Measurements from ENCODE around the gene TPRX2. TPM values are rescaled to one million over a fixed set of nuclear protein-coding genes. Genes with fewer than 3 reads are reported as not detected.

TPRX2 gene
- total and polyA plus RNA-seq, 2 of the 13 experiments (the other 11 are each of a cell fraction or from before 2014, with no cell fraction given) = not detected

- peak; percentile 81; the same call in 1 of the 2 replicates for TF ChIP-seq MIER3 (CRISPR knock-in tag; IDR thresholded peaks at IDR 0.05; ENCODE audit: borderline replicate concordance)
- no peak for TF ChIP-seq RNF219 (CRISPR knock-in tag; IDR thresholded peaks at IDR 0.05)
- TF ChIP-seq ZNF616 (CRISPR knock-in tag; IDR thresholded peaks at IDR 0.05; ENCODE audit: low read depth) = no peak
- TF ChIP-seq MAX (IDR thresholded peaks at IDR 0.05) = peak; percentile 47
- no peak for TF ChIP-seq ZNF484 (CRISPR knock-in tag; IDR thresholded peaks at IDR 0.05; ENCODE audit: borderline replicate concordance, low read depth)
- TF ChIP-seq GTF2F1 (IDR thresholded peaks at IDR 0.05; ENCODE audit: low read length) = peak; percentile 37; the same call in 1 of the 2 replicates
- TF ChIP-seq ZNF784 (CRISPR knock-in tag; IDR thresholded peaks at IDR 0.05; ENCODE audit: borderline replicate concordance) = no peak
- TF ChIP-seq CBX2 (IDR thresholded peaks at IDR 0.05; ENCODE audit: low read depth, low read length) = no peak
- no peak for TF ChIP-seq CBX2 (CRISPR knock-in tag; IDR thresholded peaks at IDR 0.05; ENCODE audit: low read depth)
- no peak for TF ChIP-seq AHR (CRISPR knock-in tag; IDR thresholded peaks at IDR 0.05)
- TF ChIP-seq MLLT10 (CRISPR knock-in tag; IDR thresholded peaks at IDR 0.05) = no peak
- no peak for TF ChIP-seq HCFC1 (IDR thresholded peaks at IDR 0.05; ENCODE audit: low read depth, low read length)
- peak; percentile 68 for TF ChIP-seq TCF7 (IDR thresholded peaks at IDR 0.05; ENCODE audit: low read depth)
- no peak for TF ChIP-seq GLI4 (CRISPR knock-in tag; IDR thresholded peaks at IDR 0.05; ENCODE audit: borderline replicate concordance)
- TF ChIP-seq NFATC3 (CRISPR knock-in tag; IDR thresholded peaks at IDR 0.05) = no peak
- TF ChIP-seq GZF1 (CRISPR knock-in tag; IDR thresholded peaks at IDR 0.05) = no peak
- TF ChIP-seq PATZ1 (CRISPR knock-in tag; IDR thresholded peaks at IDR 0.05) = peak; percentile 47; the same call in 1 of the 2 replicates
- peak; percentile 86 for TF ChIP-seq ZNF609 (CRISPR knock-in tag; IDR thresholded peaks at IDR 0.05; ENCODE audit: borderline replicate concordance)
- TF ChIP-seq ZNF816 (CRISPR knock-in tag; IDR thresholded peaks at IDR 0.05; ENCODE audit: borderline replicate concordance) = peak; percentile 31; the same call in 1 of the 2 replicates
These were observed 27.1 kb downstream of the TPRX2 start, which contains the start of gene SULT2A1 (continued) for GRCh38 chr19:47886010-47886559.
